Stimulated activated CD4-positive, alpha-beta T cell treated with anti-CD3 and anti-CD28 coated beads, Interleukin-12 subunit alpha, Interleukin-12 subunit beta, amount 100 ng/mL, for 4 hours (primary cell): ENCODE data around the gene SLC13A3.

Source experiments
- DNase-seq: peaks from one replicate; pipeline ENCODE4 v3.0.0-alpha.2; 2020

Gene SLC13A3, protein sequence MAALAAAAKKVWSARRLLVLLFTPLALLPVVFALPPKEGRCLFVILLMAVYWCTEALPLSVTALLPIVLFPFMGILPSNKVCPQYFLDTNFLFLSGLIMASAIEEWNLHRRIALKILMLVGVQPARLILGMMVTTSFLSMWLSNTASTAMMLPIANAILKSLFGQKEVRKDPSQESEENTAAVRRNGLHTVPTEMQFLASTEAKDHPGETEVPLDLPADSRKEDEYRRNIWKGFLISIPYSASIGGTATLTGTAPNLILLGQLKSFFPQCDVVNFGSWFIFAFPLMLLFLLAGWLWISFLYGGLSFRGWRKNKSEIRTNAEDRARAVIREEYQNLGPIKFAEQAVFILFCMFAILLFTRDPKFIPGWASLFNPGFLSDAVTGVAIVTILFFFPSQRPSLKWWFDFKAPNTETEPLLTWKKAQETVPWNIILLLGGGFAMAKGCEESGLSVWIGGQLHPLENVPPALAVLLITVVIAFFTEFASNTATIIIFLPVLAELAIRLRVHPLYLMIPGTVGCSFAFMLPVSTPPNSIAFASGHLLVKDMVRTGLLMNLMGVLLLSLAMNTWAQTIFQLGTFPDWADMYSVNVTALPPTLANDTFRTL

DNA sequence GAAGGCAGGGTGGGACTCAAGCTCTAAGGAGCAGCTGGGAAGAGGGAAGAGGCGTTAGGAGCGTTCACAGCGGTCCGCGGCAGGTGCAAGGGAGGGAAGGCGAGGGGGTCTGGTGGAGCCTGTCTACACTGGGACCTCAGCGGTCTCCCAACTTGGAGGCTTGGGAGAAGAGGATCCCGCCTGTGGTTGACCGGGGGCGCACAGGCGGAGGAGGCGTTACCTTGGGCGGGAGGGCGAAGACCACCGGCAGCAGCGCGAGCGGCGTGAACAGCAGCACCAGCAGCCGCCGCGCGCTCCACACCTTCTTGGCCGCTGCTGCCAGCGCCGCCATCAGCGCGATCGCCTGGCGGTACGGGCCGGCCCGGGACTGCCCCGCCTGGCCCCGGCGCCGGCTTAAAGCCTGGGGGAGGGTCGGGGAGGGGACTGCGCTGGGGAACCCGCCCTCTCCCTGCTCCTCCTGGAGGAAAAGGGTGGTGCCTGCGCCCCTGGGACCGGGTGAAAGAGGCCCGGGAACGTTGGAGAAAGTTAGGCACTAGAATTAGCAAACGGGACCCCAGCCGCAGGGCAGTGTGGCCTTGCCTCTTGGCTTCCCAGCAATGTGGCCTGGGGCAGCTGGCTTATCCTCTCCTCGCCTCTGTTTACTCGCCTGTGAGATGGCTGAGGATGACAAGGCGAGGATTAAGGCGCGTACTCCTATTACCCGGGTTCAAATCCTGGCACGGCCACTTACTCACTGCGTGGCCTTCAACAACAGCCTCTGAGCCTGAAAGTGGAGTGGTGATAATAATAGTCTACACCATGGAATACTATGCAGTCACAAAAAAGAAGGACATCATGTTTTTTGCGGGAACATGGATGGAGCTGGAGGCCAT lies at the start of gene SLC13A3:
Gene SLC13A3, minus strand, starts transcription at position 369 of the 872 bp plus-strand sequence. Its CDS starts 38 bp downstream, at position 331.
- DNase-seq: no peak

DNA sequence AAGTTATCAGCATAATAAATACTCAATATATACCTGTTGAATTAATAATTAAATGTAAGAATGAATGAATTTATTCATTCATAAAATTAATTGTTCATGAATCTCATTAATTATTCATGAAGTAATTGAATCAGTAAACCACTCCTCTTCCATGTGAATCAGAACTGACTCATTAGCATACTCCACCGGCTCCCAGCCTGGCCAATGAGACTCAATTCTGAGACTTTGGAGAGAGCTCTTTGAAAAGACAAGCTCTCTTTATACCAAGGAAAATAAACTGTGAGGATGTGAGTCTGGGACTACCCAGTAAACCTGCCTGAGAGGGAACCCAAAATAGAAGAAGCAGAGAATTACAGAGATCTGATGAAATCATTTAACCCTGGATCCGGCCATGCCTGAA lies 49.8 kb upstream of the SLC13A3 start:
- DNase-seq: no peak

DNA sequence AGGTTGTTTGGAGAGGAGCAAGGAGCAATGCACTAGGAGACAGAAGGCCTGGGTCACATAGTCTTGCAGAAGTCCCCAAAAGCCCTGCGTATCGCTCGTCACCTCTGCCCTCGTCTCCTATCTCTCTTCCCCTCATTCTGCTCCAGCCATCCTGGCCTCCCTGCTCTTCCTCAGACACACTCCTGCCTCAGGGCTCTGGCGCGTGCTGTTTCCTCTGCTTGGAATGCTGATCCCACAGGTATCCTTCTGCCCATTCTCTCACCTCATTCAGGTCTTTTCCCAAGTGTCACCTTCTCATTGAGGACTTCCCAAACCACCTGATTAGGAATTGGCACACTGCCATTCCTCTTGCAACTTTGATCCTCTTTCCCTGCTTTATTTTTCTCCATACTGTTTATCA lies 49.2 kb upstream of the SLC13A3 start:
- DNase-seq: no peak

DNA sequence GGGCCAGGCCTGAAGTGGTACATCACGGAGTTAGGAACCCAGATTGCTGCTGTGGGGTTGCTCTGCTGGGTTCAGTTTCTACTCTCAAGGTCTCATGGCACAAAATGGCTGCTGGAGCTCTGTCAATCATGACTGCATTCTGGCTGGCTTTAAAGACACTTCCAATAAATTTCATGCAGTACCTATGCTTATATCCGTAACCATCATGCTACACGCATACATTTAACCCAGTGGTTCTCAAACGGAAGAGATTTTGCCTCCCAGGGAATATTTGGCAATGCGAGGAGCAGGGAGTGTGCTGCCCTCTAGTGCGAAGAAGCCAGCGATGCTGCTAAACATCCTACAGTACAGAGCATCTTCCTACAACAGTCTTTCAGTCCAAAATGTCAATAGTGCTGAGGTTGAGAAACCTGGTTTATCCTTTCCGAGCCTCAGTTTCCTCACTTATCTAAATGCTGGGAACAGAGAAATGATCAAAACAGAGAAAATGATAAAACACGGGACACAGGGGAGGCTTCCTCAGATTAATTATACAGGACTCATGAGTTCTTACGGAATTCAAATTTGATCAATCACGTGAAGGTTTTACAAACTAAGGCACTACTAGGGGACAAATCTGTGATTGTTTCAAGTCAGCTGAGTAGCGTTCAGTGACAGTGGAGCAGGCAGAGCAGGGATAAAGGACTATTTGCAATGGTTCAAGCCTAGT lies 48.5 kb upstream of the SLC13A3 start:
- no peak for DNase-seq

DNA sequence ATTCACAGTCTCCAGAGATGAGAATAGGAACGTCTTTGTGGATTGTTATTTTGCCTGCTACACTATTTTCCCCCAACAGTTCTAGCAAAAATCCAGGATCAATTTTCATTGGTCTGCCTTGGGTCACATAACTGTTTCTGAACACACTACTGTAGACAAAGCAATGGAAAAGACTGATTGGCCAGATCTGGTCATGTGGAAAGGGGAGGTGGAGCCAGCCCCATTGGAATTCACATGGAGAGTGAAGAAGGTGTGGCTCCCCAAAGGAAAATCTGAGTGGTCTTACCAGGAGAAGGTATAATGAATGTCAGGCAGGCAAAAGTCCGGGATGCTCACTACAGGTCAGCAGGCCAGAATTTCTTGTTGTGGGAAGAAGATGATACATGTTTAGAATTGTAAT lies 47.5 kb upstream of the SLC13A3 start:
- DNase-seq: no peak

DNA sequence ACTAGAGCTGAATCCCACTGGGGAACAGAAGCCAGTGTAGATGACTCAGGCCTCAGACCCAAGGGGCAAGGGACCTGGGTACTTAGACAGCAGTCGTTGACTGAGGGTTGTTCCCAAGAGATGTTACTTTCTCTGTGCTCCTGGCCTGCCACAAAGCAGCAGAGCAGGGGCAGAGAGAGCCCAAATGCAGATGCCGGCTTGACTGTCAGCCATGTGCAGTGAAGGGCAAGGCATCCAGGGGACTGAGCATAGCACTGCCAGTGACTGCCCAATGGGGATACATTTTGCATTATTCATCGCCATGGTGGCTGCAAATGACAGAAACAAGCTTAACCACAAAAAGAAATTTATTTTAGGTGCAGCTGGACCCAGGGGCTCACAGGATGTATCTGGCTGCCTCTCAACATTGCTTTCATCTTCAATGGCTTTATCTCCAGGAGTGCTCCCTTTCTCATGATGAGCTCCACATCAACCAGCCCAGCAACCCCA lies 45.6 kb upstream of the SLC13A3 start:
- DNase-seq: no peak

DNA sequence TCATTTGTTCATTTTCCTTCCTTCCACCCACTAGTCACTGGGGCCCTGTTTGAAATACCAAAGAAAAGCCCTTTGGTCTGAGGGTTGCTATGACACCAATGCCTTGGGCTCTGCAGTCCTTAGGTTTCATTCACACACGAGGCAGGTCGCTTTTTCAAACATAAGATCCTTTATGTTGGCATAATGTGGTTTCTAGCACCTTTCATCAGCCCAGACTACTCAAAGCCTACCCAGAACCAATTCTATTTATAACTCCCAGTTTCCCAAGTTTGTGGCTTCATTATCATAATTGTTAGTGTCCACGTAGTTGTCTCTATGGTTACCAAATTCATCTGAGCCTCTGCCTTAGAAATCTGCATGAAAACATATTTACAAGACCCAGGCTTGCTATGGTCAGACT lies 44.6 kb upstream of the SLC13A3 start:
- DNase-seq: no peak

DNA sequence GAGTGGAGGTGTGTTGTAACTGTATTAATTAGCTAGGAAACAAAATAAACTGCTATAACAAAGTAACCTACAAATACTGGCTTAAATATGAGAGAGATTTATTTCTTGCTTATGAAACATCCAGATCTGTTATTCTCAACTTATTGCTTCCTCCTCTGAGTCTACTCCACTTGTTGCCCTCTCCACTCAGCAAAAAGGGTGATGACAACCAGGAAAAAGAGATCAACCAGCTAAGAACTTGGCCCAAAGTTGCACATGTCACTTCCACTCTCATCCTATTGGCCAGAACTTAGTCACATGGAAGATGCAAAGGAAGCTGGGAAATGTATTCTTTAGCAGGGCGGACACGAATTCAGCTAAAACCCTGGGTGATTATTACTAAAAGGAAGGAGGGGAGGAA lies 43.2 kb upstream of the SLC13A3 start:
- no peak for DNase-seq

DNA sequence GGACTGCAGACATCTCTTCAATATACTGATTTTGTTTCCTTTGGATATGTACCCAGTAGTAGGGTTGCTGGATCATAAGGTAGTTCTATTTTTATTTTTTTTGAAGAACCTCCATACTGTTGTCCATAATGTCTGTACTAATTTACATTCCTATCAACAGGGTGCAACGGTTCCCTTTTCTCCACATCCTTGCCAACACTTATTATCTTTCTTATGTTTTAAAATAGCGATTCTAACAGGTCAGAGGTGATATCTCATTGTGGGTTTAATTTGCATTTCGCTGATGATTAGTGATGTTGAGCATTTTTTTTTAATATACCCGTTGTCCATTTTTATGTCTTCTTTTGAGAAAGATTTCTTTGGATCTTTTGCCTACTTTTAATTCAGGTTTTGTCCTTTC lies 39.9 kb upstream of the SLC13A3 start:
- DNase-seq: no peak

DNA sequence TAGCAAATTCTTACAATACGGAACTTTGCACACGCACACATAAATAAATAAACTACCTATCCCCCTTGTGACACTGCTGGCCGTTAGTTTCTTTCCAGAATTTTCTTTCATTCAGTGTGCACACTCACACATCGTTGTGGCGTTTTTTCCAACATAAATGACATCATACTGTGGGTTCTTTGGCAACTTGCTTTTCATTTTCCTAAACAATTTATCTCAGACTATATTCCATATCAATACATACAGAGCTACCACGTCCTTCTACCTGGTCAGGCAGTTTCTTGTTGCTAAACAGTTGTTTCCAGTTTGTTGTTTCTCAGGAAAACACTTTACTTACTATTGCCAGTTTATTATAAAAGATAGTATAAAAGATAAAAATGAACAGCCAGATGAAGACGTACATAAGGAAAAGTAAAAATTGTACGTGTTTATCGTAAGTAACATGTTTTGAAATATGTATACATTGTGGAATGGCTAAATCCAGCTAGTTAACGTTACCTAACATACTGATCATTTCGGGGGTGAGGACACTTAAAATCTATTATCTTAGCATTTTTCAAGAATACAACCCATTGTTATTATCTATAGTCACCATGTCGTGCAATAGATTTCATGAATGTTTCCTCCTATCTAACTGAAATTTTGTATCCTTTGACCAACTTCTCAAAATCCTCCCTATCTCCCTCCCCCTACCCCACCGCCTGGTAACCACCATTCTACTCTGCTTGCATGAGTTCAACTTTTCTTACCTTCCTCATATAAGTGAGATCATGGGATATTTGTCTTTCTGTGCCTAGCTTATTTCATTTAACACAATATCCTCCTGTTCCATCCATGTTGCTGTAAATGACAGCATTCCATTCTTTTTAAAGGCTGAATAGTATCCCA lies 39.2 kb upstream of the SLC13A3 start:
- no peak for DNase-seq

DNA sequence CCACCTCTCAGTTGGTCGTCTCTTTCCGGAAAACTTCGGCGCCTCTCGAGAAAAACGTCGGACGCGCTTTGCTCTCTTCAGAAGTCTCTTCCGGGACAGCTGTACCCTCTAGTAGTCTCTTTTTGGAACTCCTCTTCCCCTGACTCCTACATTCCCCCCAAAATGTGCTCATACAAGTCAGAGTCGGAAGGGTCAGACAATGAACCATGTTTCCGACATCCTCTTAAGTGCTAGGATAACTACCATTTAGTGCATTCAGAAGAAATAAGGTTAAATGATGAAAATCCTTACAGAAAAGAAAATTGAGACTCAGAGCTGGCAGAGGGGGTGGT lies 38.5 kb upstream of the SLC13A3 start:
- DNase-seq: no peak

DNA sequence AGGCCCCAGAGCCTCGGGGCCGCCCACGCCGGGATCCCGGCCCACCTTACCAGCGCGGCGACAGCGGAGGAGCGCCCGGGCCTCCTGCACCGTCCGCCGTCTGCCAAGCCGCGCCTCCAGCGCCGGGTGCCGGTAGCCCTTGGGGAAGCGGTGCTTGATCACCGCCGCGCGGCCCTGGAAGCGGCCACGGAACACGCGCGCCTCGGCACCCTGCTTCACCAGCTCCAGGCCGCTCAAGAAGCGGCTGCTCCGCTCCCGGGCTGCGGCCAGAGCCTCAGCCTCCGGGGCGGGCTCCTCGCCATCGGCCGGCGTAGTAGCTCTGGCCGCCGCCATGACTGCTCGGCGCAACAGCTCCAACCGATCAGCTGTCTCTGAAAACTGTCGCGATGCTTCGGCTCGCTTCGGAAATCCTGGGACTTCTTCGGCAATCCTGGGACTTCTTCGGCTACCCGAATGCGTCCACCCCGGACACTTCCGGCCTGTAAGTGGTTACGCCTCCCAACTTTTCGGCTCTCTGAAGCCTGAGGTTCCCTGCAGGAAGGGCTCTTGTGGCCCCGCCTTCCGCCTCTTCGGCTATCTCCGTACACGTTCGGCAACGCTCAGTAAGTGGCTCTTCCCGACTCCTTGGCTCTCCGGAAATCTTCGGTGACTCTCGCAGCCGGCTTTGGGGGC lies 38.0 kb upstream of the SLC13A3 start, which contains the start of gene TP53RK:
Gene TP53RK, minus strand, starts transcription at position 363 of the 672 bp plus-strand sequence. Its CDS starts 30 bp downstream, at position 333.
- peak; percentile 94 for DNase-seq

DNA sequence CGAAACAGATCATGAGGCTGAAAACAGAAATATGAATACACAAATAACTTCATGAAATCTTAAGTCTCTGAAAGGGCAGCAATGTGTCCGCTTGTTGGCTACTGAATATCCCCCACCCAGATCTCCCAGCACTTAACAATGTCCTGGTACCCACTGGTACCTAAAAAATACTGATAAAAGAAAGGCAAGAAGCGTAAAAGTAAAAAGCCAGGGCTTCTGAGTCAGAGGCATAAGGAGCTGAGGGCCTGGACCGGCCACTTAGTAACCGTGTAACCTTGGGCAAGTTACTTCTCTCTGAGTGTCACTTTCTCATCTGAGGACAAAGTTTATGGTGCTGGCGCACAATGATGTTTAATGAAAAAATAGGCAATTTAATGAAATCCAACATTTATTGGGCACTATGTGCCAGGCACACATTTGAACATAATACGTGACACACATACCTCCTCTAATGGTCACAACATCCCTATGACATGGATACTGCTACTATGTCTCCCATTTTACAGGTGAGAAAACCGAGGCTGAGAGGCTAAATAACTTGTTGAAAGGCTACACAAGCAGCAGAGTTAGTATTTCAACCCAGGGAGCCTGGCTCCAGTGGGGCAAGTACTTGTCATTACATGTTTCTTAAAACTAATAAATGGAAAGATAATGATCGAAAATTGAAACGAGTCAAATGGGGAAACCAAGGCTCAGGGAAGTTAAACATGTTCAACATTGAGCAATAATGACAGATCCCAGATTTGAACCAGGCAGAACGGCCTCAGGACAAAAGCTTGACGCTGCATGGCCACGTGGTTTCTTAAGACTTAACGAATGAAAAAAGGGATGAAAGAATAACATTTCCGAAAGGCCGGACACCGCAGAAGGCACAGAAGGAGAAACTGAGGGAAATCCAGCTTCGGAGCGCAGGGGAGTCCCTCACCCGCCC lies 37.2 kb upstream of the SLC13A3 start:
- DNase-seq: no peak

DNA sequence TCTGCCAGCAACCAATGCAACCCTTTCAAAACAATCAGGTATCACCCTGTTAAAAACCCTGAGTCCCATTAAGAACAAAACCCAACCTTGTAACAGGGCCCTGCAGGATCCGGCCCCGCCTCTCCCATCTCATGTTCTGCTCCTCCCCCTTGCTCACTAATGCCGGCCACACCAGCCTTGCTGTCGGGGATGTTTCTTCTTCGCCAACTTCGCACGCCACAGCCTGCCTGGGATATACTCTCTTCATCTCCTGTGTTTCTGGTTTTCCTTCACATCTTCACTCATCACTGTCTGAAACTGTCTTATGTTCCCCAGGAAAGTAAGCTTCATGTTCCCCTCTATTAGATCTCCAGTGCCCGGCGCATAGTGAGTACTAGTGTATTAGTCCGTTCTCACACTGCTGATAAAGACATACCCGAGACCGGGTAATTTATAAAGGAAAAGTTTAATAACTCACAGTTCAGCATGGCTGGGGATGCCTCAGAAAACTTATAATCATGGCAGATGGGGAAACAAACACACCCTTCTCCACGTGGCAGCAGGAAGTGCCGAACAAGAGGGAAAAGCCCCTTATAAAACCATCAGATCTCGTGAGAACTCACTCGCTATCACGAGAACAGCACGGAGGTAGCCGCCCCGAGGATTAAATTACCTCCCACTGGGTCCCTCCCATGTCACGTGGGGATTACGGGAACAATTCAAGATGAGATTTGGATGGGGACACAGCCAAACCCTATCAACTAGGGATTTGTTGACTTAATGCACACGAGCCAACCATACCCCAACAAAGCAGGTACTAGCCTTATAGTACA lies 32.9 kb upstream of the SLC13A3 start:
- DNase-seq: no peak

DNA sequence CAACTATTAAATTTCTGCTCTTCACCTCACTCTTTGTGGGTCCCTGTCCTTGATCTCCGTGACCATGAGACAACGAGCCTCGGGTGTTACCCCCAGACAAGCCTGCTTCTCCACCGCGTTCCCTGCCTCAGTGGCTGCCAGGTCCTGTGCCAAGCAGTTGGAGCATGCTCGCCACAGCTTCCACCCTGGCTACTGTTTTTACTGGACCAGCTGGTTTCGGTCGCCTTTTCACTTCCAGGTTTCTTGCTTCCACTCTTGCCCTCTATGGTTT lies 32.3 kb upstream of the SLC13A3 start:
- DNase-seq: no peak

DNA sequence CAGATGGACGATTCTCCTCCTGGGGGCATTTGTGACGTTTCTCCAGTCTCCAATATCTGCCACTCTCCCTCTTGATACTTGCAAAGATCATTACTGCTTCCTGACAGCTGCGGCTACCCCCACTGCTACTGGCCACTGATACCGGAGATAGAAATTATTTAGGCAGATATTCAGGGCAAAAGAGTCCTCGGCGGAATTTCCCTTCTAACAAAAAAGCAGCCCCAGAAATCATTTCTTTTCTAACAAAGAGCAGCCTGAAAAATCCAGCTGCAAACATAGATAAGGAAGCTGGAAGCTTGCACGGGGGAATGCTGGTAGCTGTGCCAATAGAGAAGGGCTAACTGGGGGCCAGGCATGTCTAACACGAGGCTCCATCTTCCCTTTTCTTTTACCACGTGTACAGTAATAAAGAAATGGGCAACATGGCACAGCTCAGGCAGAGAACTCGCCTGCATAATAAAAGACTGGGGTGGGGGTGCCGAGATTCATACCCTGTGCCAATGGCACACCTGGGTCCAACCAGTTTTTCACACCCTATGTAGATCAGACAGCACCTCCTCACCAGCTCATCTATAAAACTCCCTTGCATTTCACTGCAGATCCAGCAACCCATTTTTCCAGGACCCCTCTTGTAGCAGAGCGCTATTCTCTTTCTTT lies 31.9 kb upstream of the SLC13A3 start:
- no peak for DNase-seq

DNA sequence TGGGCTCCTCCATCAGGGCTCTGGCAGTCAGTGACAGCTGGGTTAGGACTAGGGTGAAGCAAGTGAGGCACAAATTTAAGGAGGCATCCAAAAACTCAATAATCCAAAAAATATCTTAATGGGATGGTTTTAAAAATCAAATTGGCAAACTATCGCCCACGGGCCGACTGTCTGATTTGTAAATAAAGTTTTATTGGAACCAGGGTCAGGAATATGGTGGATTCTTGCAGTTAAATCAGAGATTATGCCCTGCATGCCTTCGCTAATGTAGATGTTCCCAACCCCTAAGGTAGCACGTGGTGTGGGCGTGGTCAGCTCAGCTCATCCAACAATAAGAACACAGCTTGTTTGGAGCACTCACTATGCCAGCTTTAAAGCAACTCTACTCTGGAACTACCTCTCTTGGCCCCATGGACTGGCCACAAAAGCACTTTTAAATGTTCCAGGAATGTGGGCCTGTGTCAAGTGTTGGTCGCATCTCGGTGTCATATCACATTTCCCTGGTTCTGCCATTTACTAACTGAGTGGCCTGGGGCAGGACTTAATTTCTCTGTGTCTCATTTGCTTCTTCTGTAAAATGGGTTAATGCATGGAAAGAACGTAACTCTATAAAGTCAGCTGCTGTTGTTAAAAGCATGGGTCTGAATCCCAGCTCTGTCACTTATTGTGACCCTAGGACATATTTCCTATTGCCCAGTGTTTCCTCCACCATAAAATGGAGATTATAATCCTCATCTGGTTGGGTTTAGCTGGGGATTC lies 31.0 kb upstream of the SLC13A3 start:
- no peak for DNase-seq
